ENCODE measurements around the gene RALGAPA2. TPM values are rescaled to one million over a fixed set of nuclear protein-coding genes. Genes with fewer than 3 reads are reported as not detected.

The RALGAPA2 gene
- total and polyA plus RNA-seq, 2 donors (not counting 3 experiments of a cell fraction or from before 2014, with no cell fraction given) = 10.0 to 46.8 TPM

DNA sequence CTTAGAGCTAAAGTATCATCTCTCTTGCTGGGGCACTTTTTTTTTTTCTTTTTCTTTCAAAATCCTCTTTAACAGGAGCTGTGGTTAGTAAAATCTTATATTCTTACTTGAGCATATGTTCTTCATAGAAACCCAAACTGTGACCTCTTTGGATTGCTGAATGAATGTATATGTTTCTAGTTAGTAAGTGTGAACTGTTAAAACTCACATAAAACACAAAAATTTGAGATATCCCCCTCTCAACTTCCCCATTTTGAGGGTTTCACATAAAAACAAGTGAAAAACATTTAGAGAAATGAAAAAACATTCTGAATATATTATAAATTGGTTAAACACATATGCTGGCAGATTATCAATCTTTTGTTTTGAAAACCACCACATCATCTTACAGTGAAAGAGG is 266.4 kb downstream of the RALGAPA2 start:
- FAIRE-seq (no peak), DNase-seq (ENCODE audit: low read depth, low spot score) (no peak)
- H3K4me2 ChIP-seq (ENCODE audit: insufficient read depth, low read length) = no peak overlapping the region
- H3K9me1 ChIP-seq (replicated peaks; ENCODE audit: control insufficient read depth, extremely low read depth, insufficient read depth, low read length) = no peaks in the 10 kb centered on the region
- no peaks in the 10 kb centered on the region for H3K27me3 ChIP-seq (ENCODE audit: control insufficient read depth in 2 of 2, insufficient read depth in 2 of 2, low read length in 2 of 2)
- TF ChIP-seq JUN (IDR thresholded peaks at IDR 0.05; ENCODE audit: borderline replicate concordance, insufficient read depth, insufficient read length, low read depth) (no peak), MYC (IDR thresholded peaks at IDR 0.05; ENCODE audit: low read depth, low read length) (no peak), POLR2AphosphoS5 (IDR thresholded peaks at IDR 0.05; ENCODE audit: insufficient read depth, low read depth, low read length) (no peak), POLR2A (IDR thresholded peaks at IDR 0.05; ENCODE audit: low read depth, low read length) (no peak), GATA2 (IDR thresholded peaks at IDR 0.05; ENCODE audit: insufficient read depth, insufficient read length, low read depth, low read length) (no peak), FOS (IDR thresholded peaks at IDR 0.05; ENCODE audit: borderline replicate concordance, insufficient read depth, low read length) (no peak), EZH2 (IDR thresholded peaks at IDR 0.05; ENCODE audit: borderline replicate concordance, low read depth, low read length, severe bottlenecking) (no peak)
- TF ChIP-seq, protein P1, sequence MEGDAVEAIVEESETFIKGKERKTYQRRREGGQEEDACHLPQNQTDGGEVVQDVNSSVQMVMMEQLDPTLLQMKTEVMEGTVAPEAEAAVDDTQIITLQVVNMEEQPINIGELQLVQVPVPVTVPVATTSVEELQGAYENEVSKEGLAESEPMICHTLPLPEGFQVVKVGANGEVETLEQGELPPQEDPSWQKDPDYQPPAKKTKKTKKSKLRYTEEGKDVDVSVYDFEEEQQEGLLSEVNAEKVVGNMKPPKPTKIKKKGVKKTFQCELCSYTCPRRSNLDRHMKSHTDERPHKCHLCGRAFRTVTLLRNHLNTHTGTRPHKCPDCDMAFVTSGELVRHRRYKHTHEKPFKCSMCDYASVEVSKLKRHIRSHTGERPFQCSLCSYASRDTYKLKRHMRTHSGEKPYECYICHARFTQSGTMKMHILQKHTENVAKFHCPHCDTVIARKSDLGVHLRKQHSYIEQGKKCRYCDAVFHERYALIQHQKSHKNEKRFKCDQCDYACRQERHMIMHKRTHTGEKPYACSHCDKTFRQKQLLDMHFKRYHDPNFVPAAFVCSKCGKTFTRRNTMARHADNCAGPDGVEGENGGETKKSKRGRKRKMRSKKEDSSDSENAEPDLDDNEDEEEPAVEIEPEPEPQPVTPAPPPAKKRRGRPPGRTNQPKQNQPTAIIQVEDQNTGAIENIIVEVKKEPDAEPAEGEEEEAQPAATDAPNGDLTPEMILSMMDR (IDR thresholded peaks at IDR 0.05; ENCODE audit: extremely low read depth in 1 of 2, insufficient read depth in 1 of 2, low read depth in 1 of 2, low read length in 2 of 2) = no peak
- TF ChIP-seq, protein P2, sequence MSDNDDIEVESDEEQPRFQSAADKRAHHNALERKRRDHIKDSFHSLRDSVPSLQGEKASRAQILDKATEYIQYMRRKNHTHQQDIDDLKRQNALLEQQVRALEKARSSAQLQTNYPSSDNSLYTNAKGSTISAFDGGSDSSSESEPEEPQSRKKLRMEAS (IDR thresholded peaks at IDR 0.05; ENCODE audit: insufficient read depth, insufficient read length) = no peak
- H3K79me2 ChIP-seq (ENCODE audit: control insufficient read depth, insufficient read depth, low read length) = no peaks in the 10 kb centered on the region
- no TSS peak for BruUV-seq (replicated peaks)
- no peaks in the 10 kb centered on the region for H3K9me3 ChIP-seq (replicated peaks; ENCODE audit: control insufficient read depth, insufficient read depth, low read length)
- H2AFZ ChIP-seq (ENCODE audit: low read depth, low read length) = no peak overlapping the region
- intact Hi-C loops (cut with micrococcal nuclease) = no loop called here
- H3K36me3 ChIP-seq (ENCODE audit: control insufficient read depth in 2 of 2, extremely low read depth in 1 of 2, insufficient read depth in 2 of 2, low read length in 2 of 2) = no peaks in the 10 kb centered on the region
- H3K27ac ChIP-seq (ENCODE audit: insufficient read depth, low read depth, low read length) = no peak overlapping the region
- H3K9ac ChIP-seq (replicated peaks; ENCODE audit: extremely low read depth, insufficient read depth, low read length) = no peak overlapping the region
- no peaks in the 10 kb centered on the region for H4K20me1 ChIP-seq (replicated peaks; ENCODE audit: control insufficient read depth, extremely low read depth, insufficient read depth, low read length)
- no peak overlapping the region for H3K4me3 ChIP-seq (replicated peaks in 1 of 3; ENCODE audit: insufficient read depth in 1 of 3, low read depth in 1 of 3, low read length in 3 of 3)
- ChIA-PET POLR2A (interaction anchor here (1.0 kb wide), 1 partner anchor 11 kb away, joined by 3 read pairs; no protein-coding TSS in a partner anchor), CTCF (no interaction called here)
- dilution Hi-C loops (cut with MboI; ENCODE audit: extremely low pct_ligation_motif_present, low sequenced_read_pairs) = no loop called here
- no peaks in the 10 kb centered on the region for H3K4me1 ChIP-seq (ENCODE audit: control insufficient read depth, extremely low read depth, insufficient read depth, low read length)

All from endothelial cell of umbilical vein (primary cell).